Trophoblast cell (in vitro differentiated cells and primary cell): Measurements from ENCODE around the gene MGRN1.

Experiments
- DNase-seq, 2 donors: peaks; one replicate each; pipeline ENCODE4 v3.0.0-alpha.2; 2016
- H2AFZ ChIP-seq: 2 replicates; pipeline ENCODE4 v1.6.1; 2013; ENCODE audit warnings: low read length, moderate library complexity, mild to moderate bottlenecking; ENCODE audit not compliant: insufficient read depth, poor library complexity
- H2AK5ac ChIP-seq: 2 replicates; pipeline ENCODE4 v1.6.1; 2013; ENCODE audit warnings: mild to moderate bottlenecking, low read length
- H2BK120ac ChIP-seq: 2 replicates; pipeline ENCODE4 v1.6.1; 2013; ENCODE audit warnings: low read length, mild to moderate bottlenecking, moderate library complexity; ENCODE audit not compliant: insufficient read depth, poor library complexity
- H2BK12ac ChIP-seq: 2 replicates; pipeline ENCODE4 v1.6.1; 2013; ENCODE audit warnings: mild to moderate bottlenecking, low read length, moderate library complexity
- H2BK5ac ChIP-seq: 2 replicates; pipeline ENCODE4 v1.6.1; 2013; ENCODE audit warnings: low read length, low read depth, moderate library complexity, mild to moderate bottlenecking; ENCODE audit not compliant: poor library complexity
- H3K14ac ChIP-seq: 2 replicates; pipeline ENCODE4 v1.6.1; 2013; ENCODE audit warnings: mild to moderate bottlenecking, low read length
- H3K18ac ChIP-seq: 2 replicates; pipeline ENCODE4 v1.6.1; 2013; ENCODE audit warnings: mild to moderate bottlenecking, low read length
- H3K23ac ChIP-seq: 2 replicates; pipeline ENCODE4 v1.6.1; 2013; ENCODE audit warnings: low read length
- H3K27ac ChIP-seq: 2 replicates; pipeline ENCODE4 v1.5.1; 2013; ENCODE audit warnings: low read depth, mild to moderate bottlenecking, inconsistent platforms, low read length, moderate library complexity
- H3K27me3 ChIP-seq: 2 replicates; pipeline ENCODE4 v1.6.1; 2013; ENCODE audit warnings: inconsistent platforms, mild to moderate bottlenecking, low read length, moderate library complexity; ENCODE audit not compliant: insufficient read depth
- H3K36me3 ChIP-seq, 2 experiments: 1 replicate in 1 of 2; 2 replicates in 1 of 2; pipeline ENCODE4 v1.6.1; 2013; ENCODE audit warnings: low read length in 2 of 2, mild to moderate bottlenecking in 2 of 2, moderate library complexity in 1 of 2; ENCODE audit not compliant: insufficient read depth in 2 of 2, control insufficient read depth in 1 of 2
- H3K4ac ChIP-seq: 2 replicates; pipeline ENCODE4 v1.6.1; 2013; ENCODE audit warnings: low read depth, mild to moderate bottlenecking, low read length, moderate library complexity
- H3K4me1 ChIP-seq, 2 experiments: 1 replicate in 1 of 2; 2 replicates in 1 of 2; pipeline ENCODE4 v1.6.1; 2013; ENCODE audit warnings: low read length in 2 of 2, mild to moderate bottlenecking in 2 of 2, moderate library complexity in 1 of 2; ENCODE audit not compliant: insufficient read depth in 2 of 2, control insufficient read depth in 1 of 2
- H3K4me2 ChIP-seq: 2 replicates; pipeline ENCODE4 v1.6.1; 2013; ENCODE audit warnings: inconsistent platforms, mild to moderate bottlenecking, low read length, moderate library complexity
- H3K4me3 ChIP-seq: 2 replicates; pipeline ENCODE4 v1.5.1; 2013; ENCODE audit warnings: mild to moderate bottlenecking, low read depth, low read length, inconsistent platforms
- H3K79me1 ChIP-seq: one replicate; pipeline ENCODE4 v1.6.1; 2013; ENCODE audit warnings: low read length
- H3K79me2 ChIP-seq: 2 replicates; pipeline ENCODE4 v1.6.1; 2013; ENCODE audit warnings: low read length, mild to moderate bottlenecking; ENCODE audit not compliant: control insufficient read depth, insufficient read depth, poor library complexity
- H3K9ac ChIP-seq: 2 replicates; pipeline ENCODE4 v1.6.1; 2013; ENCODE audit warnings: mild to moderate bottlenecking, low read length
- H3K9me3 ChIP-seq: 2 replicates; pipeline ENCODE4 v1.6.1; 2013; ENCODE audit warnings: low read depth, mild to moderate bottlenecking, control low read depth, inconsistent platforms, low read length; ENCODE audit not compliant: insufficient read depth
- H4K12ac ChIP-seq: 2 replicates; pipeline ENCODE4 v1.6.1; 2013; ENCODE audit warnings: low read depth, mild to moderate bottlenecking, low read length, moderate library complexity
- H4K8ac ChIP-seq: 2 replicates; pipeline ENCODE4 v1.6.1; 2013; ENCODE audit warnings: low read depth, mild to moderate bottlenecking, low read length, moderate library complexity
- H4K91ac ChIP-seq: one replicate; pipeline ENCODE4 v1.6.1; 2013; ENCODE audit warnings: low read depth, mild to moderate bottlenecking, low read length, moderate library complexity
- WGBS: extraction: QIAGEN DNeasy Blood & Tissue Kit; methylation state at CpG from one replicate; pipeline ENCODE4 v1.1.7; 2013; ENCODE audit warnings: missing lambda C conversion rate; ENCODE audit not compliant: insufficient read length, insufficient coverage; ENCODE audit errors: extremely low coverage; 5-methylcytosine and 5-hydroxymethylcytosine counted together

The MGRN1 gene

GRCh38 chr16:4628283-4628682, 3.7 kb downstream of the MGRN1 start:
- no peak overlapping the region for H4K8ac ChIP-seq
- no peak overlapping the region for H3K27ac ChIP-seq
- peaks cover 19% of the 10 kb centered on the region for H3K79me2 ChIP-seq
- no peak overlapping the region for H3K23ac ChIP-seq
- peaks cover 3 to 7% of the 10 kb centered on the region in 2 experiments for H3K36me3 ChIP-seq
- no CpG with 5 or more reads among the region's 9 CpGs for WGBS
- no peak overlapping the region for H3K18ac ChIP-seq
- H3K4me2 ChIP-seq: no peak overlapping the region
- peaks cover 6 to 12% of the 10 kb centered on the region in 2 experiments for H3K4me1 ChIP-seq
- H2AK5ac ChIP-seq: no peak overlapping the region
- DNase-seq: no peak
- H3K9ac ChIP-seq: no peak overlapping the region
- H3K4ac ChIP-seq: peak overlapping the region; percentile 48
- H2BK120ac ChIP-seq: no peak overlapping the region
- H3K9me3 ChIP-seq: no peaks in the 10 kb centered on the region
- no peaks in the 10 kb centered on the region for H3K27me3 ChIP-seq
- no peak overlapping the region for H3K4me3 ChIP-seq
- no peak overlapping the region for H2BK12ac ChIP-seq
- peaks cover 13% of the 10 kb centered on the region for H3K79me1 ChIP-seq
- no peak overlapping the region for H2AFZ ChIP-seq
- H4K91ac ChIP-seq: no peak overlapping the region
- no peak overlapping the region for H3K14ac ChIP-seq
- no peak overlapping the region for H4K12ac ChIP-seq
- no peak overlapping the region for H2BK5ac ChIP-seq

- no peak overlapping the region for H4K91ac ChIP-seq
- H3K36me3 ChIP-seq: peaks cover 11 to 18% of the 10 kb centered on the region in 2 experiments
- H3K4ac ChIP-seq: peak overlapping the region; percentile 67
- H3K79me1 ChIP-seq: no peaks in the 10 kb centered on the region
- peaks cover 0 to 2% of the 10 kb centered on the region in 2 experiments for H3K4me1 ChIP-seq
- no peak overlapping the region for H2BK120ac ChIP-seq
- DNase-seq: no peak
- no CpG with 5 or more reads among the region's 1 CpG for WGBS
- no peak overlapping the region for H2AK5ac ChIP-seq
- H3K4me2 ChIP-seq: no peak overlapping the region
- H3K9me3 ChIP-seq: no peaks in the 10 kb centered on the region
- no peaks in the 10 kb centered on the region for H3K27me3 ChIP-seq
- no peak overlapping the region for H3K23ac ChIP-seq
- no peak overlapping the region for H2BK12ac ChIP-seq
- no peak overlapping the region for H4K12ac ChIP-seq
- no peak overlapping the region for H4K8ac ChIP-seq
- no peak overlapping the region for H3K18ac ChIP-seq
- no peak overlapping the region for H2BK5ac ChIP-seq
- H3K79me2 ChIP-seq: peaks cover 11% of the 10 kb centered on the region
- no peak overlapping the region for H3K9ac ChIP-seq
- no peak overlapping the region for H2AFZ ChIP-seq
- no peak overlapping the region for H3K4me3 ChIP-seq
- H3K27ac ChIP-seq: no peak overlapping the region
- H3K14ac ChIP-seq: no peak overlapping the region
Observed at GRCh38 chr16:4631444-4631843, 6.8 kb downstream of the MGRN1 start.

GRCh38 chr16:4633910-4634635, 9.4 kb downstream of the MGRN1 start:
- Histone ChIP-seq H3K9me3 (peaks cover 3% of the 10 kb centered on the region), H3K4me2 (no peak overlapping the region), H3K4ac (peak overlapping the region; percentile 78), H3K9ac (no peak overlapping the region), H2BK12ac (no peak overlapping the region), H3K18ac (no peak overlapping the region), H3K23ac (no peak overlapping the region), H2AK5ac (no peak overlapping the region), H4K91ac (no peak overlapping the region), H4K12ac (no peak overlapping the region), H3K79me1 (no peaks in the 10 kb centered on the region), H3K4me3 (no peak overlapping the region), H3K4me1 (peaks cover 0 to 8% of the 10 kb centered on the region in 2 experiments), H3K14ac (no peak overlapping the region), H2BK5ac (no peak overlapping the region), H2BK120ac (no peak overlapping the region), H3K27ac (no peak overlapping the region), H3K36me3 (peaks cover 15 to 20% of the 10 kb centered on the region in 2 experiments), H2AFZ (no peak overlapping the region), H4K8ac (no peak overlapping the region), H3K79me2 (peaks cover 17% of the 10 kb centered on the region), H3K27me3 (no peaks in the 10 kb centered on the region)
- no CpG with 5 or more reads among the region's 20 CpGs for WGBS
- DNase-seq: no peak

GRCh38 chr16:4634768-4635167, 10.1 kb downstream of the MGRN1 start:
- Histone ChIP-seq H2BK5ac (no peak overlapping the region), H3K4me2 (no peak overlapping the region), H3K18ac (no peak overlapping the region), H4K12ac (no peak overlapping the region), H3K23ac (no peak overlapping the region), H2AFZ (no peak overlapping the region), H3K9me3 (peaks cover 3% of the 10 kb centered on the region), H2BK120ac (no peak overlapping the region), H3K27me3 (no peaks in the 10 kb centered on the region), H4K91ac (no peak overlapping the region), H3K79me2 (peaks cover 19% of the 10 kb centered on the region), H2AK5ac (no peak overlapping the region), H3K4me1 (peaks cover 1 to 11% of the 10 kb centered on the region in 2 experiments), H3K4ac (peak overlapping the region; percentile 39), H3K9ac (no peak overlapping the region), H4K8ac (no peak overlapping the region), H2BK12ac (no peak overlapping the region), H3K4me3 (no peak overlapping the region), H3K14ac (no peak overlapping the region), H3K36me3 (peaks cover 18 to 23% of the 10 kb centered on the region in 2 experiments), H3K27ac (no peak overlapping the region), H3K79me1 (no peaks in the 10 kb centered on the region)
- WGBS: no CpG with 5 or more reads among the region's 12 CpGs
- no peak for DNase-seq
